Measurements from ENCODE around the gene RHBDL1. TPM values are rescaled to one million over a fixed set of nuclear protein-coding genes. Genes with fewer than 3 reads are reported as not detected.

RHBDL1 gene
- total RNA-seq (2022; extraction: Qiagen RNA extraction) = 0.59 to 1.8 TPM (median 1.6 TPM) in 5 replicates

GRCh38 chr16:674968-675883 lies at the start of gene RHBDL1:
TSS of gene RHBDL1 (plus strand) at chr16:675671. CDS start at chr16:675791, 120 bp downstream.

GRCh38 chr16:630815-631405 lies 44.6 kb upstream of the RHBDL1 start, which contains the start of gene WFIKKN1:
TSS of gene WFIKKN1 (plus strand) at chr16:630985. CDS start at chr16:631254, 269 bp downstream.

GRCh38 chr16:636206-637080 lies 39.0 kb upstream of the RHBDL1 start, which contains the start of gene METTL26:
TSS of gene METTL26 (minus strand) at chr16:636305. CDS start at chr16:636290, 15 bp downstream.

GRCh38 chr16:641326-642188 lies 33.9 kb upstream of the RHBDL1 start, which contains the start of gene MCRIP2:
TSS of gene MCRIP2 (plus strand) at chr16:641828. CDS start at chr16:641992, 164 bp downstream.

GRCh38 chr16:648781-649589 lies 26.5 kb upstream of the RHBDL1 start, which contains the start of gene WDR90:
TSS of gene WDR90 (plus strand) at chr16:649365. CDS start at chr16:649417, 52 bp downstream.

GRCh38 chr16:667780-668518 lies 7.5 kb upstream of the RHBDL1 start, which contains the start of gene RHOT2:
TSS of gene RHOT2 (plus strand) at chr16:668132. CDS start at chr16:668200, 68 bp downstream.

GRCh38 chr16:679814-680624 lies 4.5 kb downstream of the RHBDL1 start, which contains the start of gene STUB1:
TSS of gene STUB1 (plus strand) at chr16:680410. CDS start at chr16:680526, 116 bp downstream.

GRCh38 chr16:684071-684794 lies 8.8 kb downstream of the RHBDL1 start, which contains the start of gene JMJD8:
TSS of gene JMJD8 (minus strand) at chr16:684334. CDS start at chr16:684319, 15 bp downstream.

GRCh38 chr16:705431-706188 lies 30.1 kb downstream of the RHBDL1 start, which contains the start of gene FBXL16:
TSS of gene FBXL16 (minus strand) at chr16:705801. CDS start at chr16:697405, 8,396 bp downstream.

GRCh38 chr16:714558-715476 lies 39.3 kb downstream of the RHBDL1 start, which contains the start of gene METRN:
TSS of gene METRN (plus strand) at chr16:715118. CDS start at chr16:715290, 172 bp downstream.

GRCh38 chr16:720990-721764 lies 45.7 kb downstream of the RHBDL1 start, which contains the start of gene ANTKMT:
TSS of gene ANTKMT (plus strand) at chr16:721146. CDS start at chr16:721275, 129 bp downstream.

GRCh38 chr16:726438-727290 lies 51.2 kb downstream of the RHBDL1 start, which contains the start of the genes CCDC78 and HAGHL:
TSS of gene CCDC78 (minus strand) at chr16:726443. CDS start at chr16:726367, 76 bp downstream.
TSS of gene HAGHL (plus strand) at chr16:727106. CDS start at chr16:727510, 404 bp downstream.

All from A549 treated with Mapracorat at 1 μM for 4 hours (cell line).